OCI-LY1 (cell line): Measurements from ENCODE around the gene MAP3K3.

ENCODE experiments used
- EZH2 ChIP-seq: fragments of 200-600 bp; sonication (generic), shearing (Covaris generic); IDR thresholded peaks from 2 replicates; pipeline ENCODE4 v1.8.0; 2017; ENCODE audit warnings: borderline replicate concordance, mixed run types, mild to moderate bottlenecking, antibody characterized with exemption, low read length, moderate library complexity, mixed read lengths
- TF ChIP-seq, protein P1 (sequence below): fragments of 200-600 bp; sonication (generic), shearing (Covaris generic); IDR thresholded peaks from 2 replicates; pipeline ENCODE4 v1.5.1; 2017; ENCODE audit warnings: mild to moderate bottlenecking, antibody characterized with exemption, low read length, moderate library complexity, mixed read lengths

DNA sequence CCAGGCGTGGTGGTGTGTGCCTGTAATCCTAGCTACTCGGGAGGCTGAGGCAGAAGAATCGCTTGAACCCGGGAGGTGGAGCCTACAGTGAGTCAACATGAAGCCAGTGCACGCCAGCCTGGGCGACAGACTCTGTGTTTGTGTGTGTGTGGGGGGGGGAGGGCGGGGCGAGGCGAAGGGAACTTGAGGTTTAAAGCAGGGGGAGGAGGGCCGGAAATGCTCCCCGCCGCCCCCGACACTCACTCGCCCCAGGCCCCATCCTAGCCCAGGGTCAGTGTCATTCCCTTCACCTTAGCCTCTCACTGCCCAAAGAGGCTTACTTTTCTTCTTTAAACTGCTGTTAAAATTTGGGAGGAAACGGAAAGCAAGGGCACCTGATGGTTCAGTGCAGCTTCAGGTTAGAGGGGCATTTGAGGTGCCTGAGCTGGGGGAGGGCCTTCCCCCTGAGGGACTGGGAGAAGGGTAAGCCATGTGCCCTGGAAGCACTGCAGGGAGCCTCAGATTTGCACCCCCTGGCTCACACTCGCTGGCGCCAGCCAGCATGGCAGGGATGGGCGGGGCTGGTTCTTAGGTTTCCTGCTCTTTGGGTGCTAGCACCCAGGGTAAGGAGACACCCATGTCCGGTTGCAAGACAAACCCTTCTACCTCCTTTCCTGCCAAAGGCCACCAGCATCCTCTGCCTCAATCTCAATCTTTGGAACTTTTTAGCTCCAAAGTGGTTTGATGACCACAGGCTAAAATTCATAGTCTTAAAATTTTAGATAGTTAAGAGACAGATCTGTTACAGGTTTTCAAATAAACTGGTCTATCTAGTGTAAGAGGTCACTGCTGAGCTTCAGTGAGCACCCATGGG is 79.9 kb downstream of the MAP3K3 start:
- TF ChIP-seq, protein P1, sequence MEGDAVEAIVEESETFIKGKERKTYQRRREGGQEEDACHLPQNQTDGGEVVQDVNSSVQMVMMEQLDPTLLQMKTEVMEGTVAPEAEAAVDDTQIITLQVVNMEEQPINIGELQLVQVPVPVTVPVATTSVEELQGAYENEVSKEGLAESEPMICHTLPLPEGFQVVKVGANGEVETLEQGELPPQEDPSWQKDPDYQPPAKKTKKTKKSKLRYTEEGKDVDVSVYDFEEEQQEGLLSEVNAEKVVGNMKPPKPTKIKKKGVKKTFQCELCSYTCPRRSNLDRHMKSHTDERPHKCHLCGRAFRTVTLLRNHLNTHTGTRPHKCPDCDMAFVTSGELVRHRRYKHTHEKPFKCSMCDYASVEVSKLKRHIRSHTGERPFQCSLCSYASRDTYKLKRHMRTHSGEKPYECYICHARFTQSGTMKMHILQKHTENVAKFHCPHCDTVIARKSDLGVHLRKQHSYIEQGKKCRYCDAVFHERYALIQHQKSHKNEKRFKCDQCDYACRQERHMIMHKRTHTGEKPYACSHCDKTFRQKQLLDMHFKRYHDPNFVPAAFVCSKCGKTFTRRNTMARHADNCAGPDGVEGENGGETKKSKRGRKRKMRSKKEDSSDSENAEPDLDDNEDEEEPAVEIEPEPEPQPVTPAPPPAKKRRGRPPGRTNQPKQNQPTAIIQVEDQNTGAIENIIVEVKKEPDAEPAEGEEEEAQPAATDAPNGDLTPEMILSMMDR, result no peak
- TF ChIP-seq EZH2, result no peak
